ENCODE data around the gene SIAH1. TPM values are rescaled to one million over a fixed set of nuclear protein-coding genes. Genes with fewer than 3 reads are reported as not detected.
A peak's percentile ranks its signal among the peaks of the same experiment; 100 is the strongest.

SIAH1 gene
- total and polyA plus RNA-seq, 9 of the 15 experiments (the other 6 are each of a cell fraction or from before 2014, with no cell fraction given): 4.1 to 14.3 (median 12.5) TPM

DNA sequence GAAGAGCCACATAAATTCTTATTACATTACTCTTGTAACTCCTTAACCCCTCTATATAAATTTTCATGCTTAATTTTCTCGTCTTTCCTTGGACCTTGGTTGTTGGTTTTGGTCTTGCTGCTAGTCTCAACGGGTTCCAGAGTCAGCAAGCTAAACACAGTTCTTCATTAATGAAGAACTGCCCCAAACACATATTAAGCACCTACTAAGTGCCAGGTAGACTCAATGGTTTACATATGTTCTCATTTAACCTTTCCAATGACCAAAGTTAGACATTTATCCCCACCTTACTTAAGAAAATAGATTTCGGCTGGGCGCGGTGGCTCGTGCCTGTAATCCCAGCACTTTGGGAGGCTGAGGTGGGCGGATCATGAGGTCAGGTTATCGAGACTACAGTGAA, 15.0 kb downstream of the SIAH1 start:
- Histone ChIP-seq H3K9ac (ENCODE audit: insufficient read depth in 1 of 2, low read depth in 2 of 2, low read length in 2 of 2) (no peak overlapping the region), H3K27me3 (ENCODE audit: control insufficient read depth in 2 of 2, insufficient read depth in 2 of 2, low read length in 2 of 2) (no peaks in the 10 kb centered on the region), H4K20me1 (replicated peaks; ENCODE audit: control insufficient read depth, insufficient read depth, low read length) (peaks cover 15% of the 10 kb centered on the region), H3K4me2 (ENCODE audit: insufficient read depth, low read length) (no peak overlapping the region), H3K36me3 (ENCODE audit: control insufficient read depth, insufficient read depth, low read length) (no peaks in the 10 kb centered on the region), H3K27ac (ENCODE audit: extremely low read depth, low read depth, low read length) (no peak overlapping the region), H3K4me1 (replicated peaks in 1 of 2; ENCODE audit: control insufficient read depth in 2 of 2, insufficient read depth in 2 of 2, low read length in 2 of 2) (peaks cover 13 to 32% of the 10 kb centered on the region in 2 experiments), H3K79me2 (ENCODE audit: control insufficient read depth, insufficient read depth, low read length) (peaks cover 98% of the 10 kb centered on the region), H3K9me3 (replicated peaks; ENCODE audit: control insufficient read depth, insufficient read depth, low read depth, low read length) (no peaks in the 10 kb centered on the region), H2AFZ (ENCODE audit: low read depth, low read length) (no peak overlapping the region), H3K4me3 (no peak overlapping the region), H3K9me1 (ENCODE audit: control insufficient read depth, insufficient read depth, low read length) (no peaks in the 10 kb centered on the region)
- in situ Hi-C loops (cut with MboI) (no loop called here), intact Hi-C loops (cut with micrococcal nuclease) (no loop called here)
- ATAC-seq (no peak), FAIRE-seq (no peak), DNase-seq (ENCODE audit: extremely low read depth in 1 of 4, low spot score in 3 of 4) (no peak)
- no peak for TF ChIP-seq CHD2 (IDR thresholded peaks at IDR 0.05; ENCODE audit: low read depth, low read length)
- peak; percentile 71 for TF ChIP-seq ZKSCAN1 (IDR thresholded peaks at IDR 0.05; ENCODE audit: low read depth, low read length)
- 64% methylated on average over 8 of the region's 8 CpGs for WGBS (ENCODE audit: insufficient coverage, low coverage, missing lambda C conversion rate)
- ChIA-PET CTCF (ENCODE audit: low intra/inter-chr PET ratio) (no interaction called here), POLR2A (interaction anchor here (1.2 to 2.1 kb wide), 5 partner anchors 8 to 16 kb away, joined by 3 to 16 read pairs (median 4); partner anchors contain the start of gene SIAH1)
- BruUV-seq (replicated peaks): no TSS peak

GRCh38 chr16:48369765-48370164, 15.4 kb downstream of the SIAH1 start:
- 0 out of 2 replicates have a peak, but pooled peaks have one; percentile 39 for TF ChIP-seq CEBPB (tag; IDR thresholded peaks at IDR 0.05)
- TF ChIP-seq ZNF830 (CRISPR knock-in tag; IDR thresholded peaks at IDR 0.05): no peak
- TF ChIP-seq RBM15 (IDR thresholded peaks at IDR 0.05; ENCODE audit: insufficient read depth, low read length): no peak
- ChIA-PET CTCF (ENCODE audit: low intra/inter-chr PET ratio) (no interaction called here), POLR2A (interaction anchor here (1.2 to 2.1 kb wide), 5 partner anchors 8 to 16 kb away, joined by 3 to 16 read pairs (median 4); partner anchors contain the start of gene SIAH1)
- Histone ChIP-seq H3K36me3 (ENCODE audit: control insufficient read depth, insufficient read depth, low read length) (no peaks in the 10 kb centered on the region), H4K20me1 (replicated peaks; ENCODE audit: control insufficient read depth, insufficient read depth, low read length) (peaks cover 20% of the 10 kb centered on the region), H3K27me3 (ENCODE audit: control insufficient read depth in 2 of 2, insufficient read depth in 2 of 2, low read length in 2 of 2) (no peaks in the 10 kb centered on the region), H3K4me2 (ENCODE audit: insufficient read depth, low read length) (no peak overlapping the region), H3K4me1 (replicated peaks in 1 of 2; ENCODE audit: control insufficient read depth in 2 of 2, insufficient read depth in 2 of 2, low read length in 2 of 2) (peaks cover 13 to 33% of the 10 kb centered on the region in 2 experiments), H3K9me1 (ENCODE audit: control insufficient read depth, insufficient read depth, low read length) (no peaks in the 10 kb centered on the region), H3K4me3 (no peak overlapping the region), H3K9ac (ENCODE audit: insufficient read depth in 1 of 2, low read depth in 2 of 2, low read length in 2 of 2) (no peak overlapping the region), H3K79me2 (ENCODE audit: control insufficient read depth, insufficient read depth, low read length) (peaks cover 98% of the 10 kb centered on the region), H3K27ac (ENCODE audit: extremely low read depth, low read depth, low read length) (no peak overlapping the region), H2AFZ (ENCODE audit: low read depth, low read length) (no peak overlapping the region), H3K9me3 (replicated peaks; ENCODE audit: control insufficient read depth, insufficient read depth, low read depth, low read length) (no peaks in the 10 kb centered on the region)
- FAIRE-seq (no peak), ATAC-seq (no peak), DNase-seq (ENCODE audit: extremely low read depth in 1 of 4, low spot score in 3 of 4) (no peak)
- in situ Hi-C loops (cut with MboI) (no loop called here), intact Hi-C loops (cut with micrococcal nuclease) (loop anchor here (5.0 kb wide), 1 partner anchor 253 kb away; no protein-coding TSS in a partner anchor)
- BruUV-seq (replicated peaks): no TSS peak
- 73% methylated on average over 1 of the region's 1 CpG for WGBS (ENCODE audit: insufficient coverage, low coverage, missing lambda C conversion rate)

All from K562 (cell line).